Fibroblast of the conjunctiva (primary cell): ENCODE data around the gene KRTAP5-3.
A peak's percentile ranks its signal among the peaks of the same experiment; 100 is the strongest.
"Not testable (repeated sequence)": the region's sequence is repeated elsewhere in the genome, so short reads cannot be mapped to it uniquely, and the experiment has no call there.

Experiments
- DNase-seq: peaks from one replicate; pipeline ENCODE4 v3.0.0-alpha.2; 2010; ENCODE audit warnings: low read depth

The KRTAP5-3 gene

DNA sequence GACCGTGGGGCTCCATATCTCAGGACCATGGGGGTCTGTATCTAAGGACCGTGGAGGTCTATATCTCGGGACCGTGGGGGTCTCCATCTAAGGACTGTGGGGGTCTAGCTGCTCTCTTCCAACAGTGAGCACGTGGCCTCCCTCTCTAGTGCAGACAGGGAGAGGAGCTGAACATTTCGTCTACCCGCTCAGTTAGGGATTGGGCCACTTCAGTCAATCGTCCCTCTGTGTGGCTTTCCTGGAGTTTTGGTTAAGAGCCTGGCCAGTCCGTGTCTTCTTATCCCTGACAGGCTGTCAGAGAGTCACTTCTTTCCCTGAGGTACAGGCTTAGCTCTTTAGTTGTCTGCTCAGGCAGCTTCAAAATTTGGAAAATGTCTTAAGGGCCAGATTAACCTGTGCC, 26.3 kb downstream of the KRTAP5-3 start:
- no peak for DNase-seq

DNA sequence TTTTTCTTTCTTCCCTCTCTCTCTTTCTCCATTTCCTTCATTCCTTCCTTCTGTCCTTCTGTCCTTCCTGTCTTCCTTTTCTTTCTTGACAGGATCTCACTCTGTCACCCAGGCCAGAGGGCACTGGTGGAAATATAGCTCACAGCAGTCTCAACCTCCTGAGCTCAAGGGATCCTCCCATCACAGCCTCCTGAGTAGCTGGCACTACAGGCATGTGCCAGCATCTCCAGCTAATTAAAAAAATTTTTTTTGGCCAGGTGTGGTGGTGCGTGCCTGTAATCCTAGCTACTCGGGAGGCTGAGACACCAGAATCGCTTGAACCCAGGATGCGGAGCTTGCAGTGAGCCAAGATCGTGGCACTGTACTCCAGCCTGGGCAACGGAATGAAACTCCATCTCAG, 31.4 kb downstream of the KRTAP5-3 start:
- DNase-seq = no peak

DNA sequence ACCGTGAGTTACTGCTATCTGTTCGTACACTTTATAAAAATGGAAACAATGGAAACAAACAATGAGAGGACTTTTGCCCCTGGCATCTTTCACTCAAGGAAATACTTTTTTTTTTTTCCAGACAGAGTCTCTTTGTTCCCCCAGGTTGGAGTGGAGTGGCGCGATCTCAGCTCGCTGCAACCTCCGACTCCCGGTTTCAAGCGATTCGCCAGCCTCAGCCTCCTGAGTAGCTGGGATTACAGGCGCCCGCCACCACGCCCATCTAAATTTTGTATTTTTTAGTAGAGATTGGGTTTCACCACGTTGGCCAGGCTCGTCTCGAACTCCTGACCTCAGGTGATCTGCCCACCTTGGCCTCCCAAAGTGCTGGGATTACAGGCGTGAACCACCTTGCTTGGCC, 32.5 kb downstream of the KRTAP5-3 start:
- DNase-seq = not testable (repeated sequence)

DNA sequence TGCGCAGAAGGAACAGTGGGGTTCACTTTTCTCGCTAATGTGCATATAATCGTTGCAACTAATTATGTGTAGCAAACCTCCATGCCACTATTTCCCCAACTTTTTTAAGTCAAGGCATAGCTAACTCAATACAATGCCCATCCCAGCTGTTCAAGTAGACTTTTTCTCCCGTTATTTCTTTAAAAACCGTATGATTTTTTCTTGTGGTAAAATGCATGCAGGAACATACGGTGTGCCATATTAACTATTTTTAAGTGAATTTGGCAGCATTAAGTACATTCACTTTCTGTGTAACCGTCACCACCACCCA, 33.4 kb downstream of the KRTAP5-3 start:
- DNase-seq = no peak

DNA sequence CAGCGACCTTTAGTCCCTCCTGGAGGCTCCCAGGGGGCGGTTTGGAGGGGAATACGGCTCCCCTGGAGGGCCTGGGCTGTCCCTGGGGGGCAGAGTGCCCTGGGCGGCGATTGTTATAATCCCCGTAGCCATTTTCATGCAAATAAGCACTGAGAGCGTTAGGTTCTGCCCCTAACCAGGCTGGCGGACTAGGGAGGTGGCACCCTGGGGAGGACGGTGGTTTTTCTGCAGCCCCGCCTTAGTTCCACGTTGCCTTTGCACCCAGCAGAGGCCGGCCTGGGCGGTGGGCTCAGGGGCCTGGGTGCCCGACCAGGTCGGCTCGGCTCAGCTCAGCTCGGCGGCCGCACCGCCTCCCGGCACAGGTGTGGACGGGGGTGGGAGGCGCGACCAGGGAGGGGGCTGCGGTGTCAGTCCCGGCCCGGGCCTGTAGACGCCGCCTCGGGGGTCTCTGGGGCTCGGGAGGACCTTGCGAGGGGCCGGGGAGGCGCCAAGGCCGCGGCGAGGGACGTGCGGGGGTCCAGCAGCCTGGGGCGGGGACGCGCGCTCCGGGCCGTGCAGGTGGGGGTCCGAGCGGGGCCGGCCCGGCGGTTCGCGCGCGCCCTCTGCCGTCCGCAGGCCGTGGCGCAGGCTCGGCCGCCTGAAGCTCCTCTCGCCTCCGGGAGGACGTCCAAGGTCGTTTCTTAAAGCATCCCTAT, 33.9 kb downstream of the KRTAP5-3 start:
- no peak for DNase-seq

DNA sequence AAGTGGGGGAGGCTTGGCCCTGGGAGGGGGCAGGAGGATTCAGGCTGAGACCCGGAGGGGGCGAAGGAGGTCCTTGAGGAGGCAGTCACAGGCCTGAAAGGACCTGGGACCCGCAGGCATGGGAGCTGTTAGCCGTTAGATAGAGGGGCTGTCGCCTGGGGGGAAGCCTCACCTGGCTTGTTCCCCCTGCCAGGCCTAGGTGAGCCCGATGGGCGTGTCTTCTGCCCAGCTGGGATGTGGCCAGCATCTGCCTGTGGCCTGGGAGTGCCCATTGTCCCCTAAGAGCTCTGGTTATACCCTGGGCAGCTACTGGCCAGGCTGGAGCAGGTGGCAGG, 34.4 kb downstream of the KRTAP5-3 start:
- DNase-seq = no peak

DNA sequence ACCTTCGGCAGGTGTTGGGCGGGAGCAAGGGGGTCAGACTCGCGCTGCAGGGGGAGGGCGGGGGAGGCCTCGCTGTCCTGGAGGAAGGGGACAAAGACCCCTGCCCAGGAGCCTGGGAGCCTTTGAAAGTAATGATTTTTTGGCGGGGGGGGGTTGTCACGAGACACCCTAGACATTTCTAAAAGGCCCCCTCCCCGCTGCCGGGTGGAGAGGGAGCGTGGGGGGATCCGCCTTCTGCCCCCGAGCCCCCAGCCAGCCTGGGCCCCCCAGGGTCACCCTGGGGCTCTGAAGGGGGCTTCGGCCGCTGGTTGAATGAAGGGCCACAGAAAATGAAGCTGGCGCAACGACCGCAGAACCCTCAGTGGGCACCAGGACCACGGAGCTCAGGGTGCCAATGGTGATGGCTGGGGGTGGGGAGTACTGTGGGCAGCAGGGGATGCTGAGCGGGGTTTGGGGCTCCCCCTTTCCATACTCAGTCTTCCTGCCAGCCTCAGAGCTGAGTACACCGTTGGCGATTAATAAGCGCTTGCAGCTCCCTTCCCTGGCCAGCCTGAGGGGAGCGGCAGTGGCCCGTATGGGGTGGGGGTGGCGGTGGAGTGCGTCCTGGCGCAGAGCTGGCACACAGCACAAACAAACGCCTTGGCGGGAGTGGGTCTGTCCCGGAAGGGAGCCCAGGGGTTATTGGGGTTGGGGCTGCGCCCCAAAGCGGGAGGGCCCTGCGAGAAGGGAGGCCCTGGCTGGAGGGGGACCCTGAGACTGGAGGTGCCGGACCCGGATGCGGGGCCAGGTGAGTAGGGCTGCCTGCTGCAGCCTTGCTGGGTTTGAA, 35.0 kb downstream of the KRTAP5-3 start:
- DNase-seq = no peak

DNA sequence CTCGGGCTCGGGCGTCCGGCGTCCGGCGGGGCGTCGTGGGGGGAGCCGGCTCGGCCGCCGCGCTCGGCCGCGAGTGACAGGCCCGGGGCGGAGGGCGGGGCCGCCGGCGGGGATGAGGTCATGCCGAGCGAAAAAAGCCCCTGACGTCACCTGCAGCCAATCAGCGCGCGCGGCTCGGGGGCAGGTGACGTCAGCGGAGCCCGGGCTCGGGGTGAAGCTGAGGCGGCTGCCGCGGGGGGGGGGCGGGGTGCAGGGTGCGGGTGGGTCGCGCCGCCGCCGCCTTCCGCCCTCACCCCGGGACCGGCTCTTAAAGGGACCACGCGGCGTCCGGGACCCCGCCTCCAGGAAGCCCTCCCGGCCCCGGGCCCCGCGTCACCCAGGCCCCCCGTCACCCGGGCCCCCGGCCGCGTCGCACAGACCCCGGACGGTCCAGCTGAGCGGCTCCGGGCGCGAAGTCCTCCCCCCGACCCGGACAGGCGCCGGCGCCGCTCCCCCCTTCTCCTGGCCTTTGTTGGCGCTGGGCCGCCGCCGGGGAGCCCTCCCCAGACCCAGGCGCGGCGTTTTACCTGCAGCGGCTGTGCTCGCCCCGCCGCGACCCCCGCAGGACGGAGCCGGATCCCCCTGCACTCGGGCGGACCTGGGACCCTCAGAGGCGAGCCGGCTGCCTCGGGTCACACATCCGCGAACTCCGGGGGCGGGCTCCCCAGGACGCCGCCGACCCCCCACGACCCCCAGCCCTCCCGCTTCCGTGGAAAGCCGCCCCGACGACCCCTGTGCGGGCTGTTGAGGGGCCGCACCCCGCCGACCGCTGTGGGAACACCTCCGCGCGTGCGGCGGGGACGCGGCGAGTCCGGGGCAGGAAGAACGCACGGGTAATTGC, 35.8 kb downstream of the KRTAP5-3 start, which contains the start of gene DUSP8:
Gene DUSP8 (minus strand): TSS at position 75 of the 880 bp plus-strand sequence. CDS start 6,445 bp downstream, outside the sequence.
- DNase-seq = peak; percentile 40

DNA sequence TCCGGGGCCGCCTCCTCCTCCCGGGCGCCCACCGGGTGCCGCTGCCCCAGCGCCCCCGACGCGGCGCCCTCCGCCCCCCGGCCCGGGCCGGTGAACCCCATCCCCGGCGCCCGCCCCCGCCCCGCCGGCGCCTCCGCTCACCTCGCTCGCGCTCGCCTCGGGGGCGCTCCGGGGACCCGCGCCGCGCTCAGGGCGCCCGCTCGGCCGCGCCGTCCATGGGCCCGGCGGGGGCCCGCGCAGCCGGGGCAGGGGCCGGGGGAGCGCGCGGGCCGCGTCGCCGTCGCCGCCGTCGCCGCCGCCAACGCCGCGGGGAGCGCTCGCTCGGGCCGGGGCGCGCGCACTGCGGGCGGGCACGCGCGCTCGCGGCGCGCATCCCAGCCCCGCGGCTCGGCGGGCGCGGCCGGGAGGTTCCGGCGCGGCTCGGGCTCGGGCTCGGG, 36.5 kb downstream of the KRTAP5-3 start:
- no peak for DNase-seq

DNA sequence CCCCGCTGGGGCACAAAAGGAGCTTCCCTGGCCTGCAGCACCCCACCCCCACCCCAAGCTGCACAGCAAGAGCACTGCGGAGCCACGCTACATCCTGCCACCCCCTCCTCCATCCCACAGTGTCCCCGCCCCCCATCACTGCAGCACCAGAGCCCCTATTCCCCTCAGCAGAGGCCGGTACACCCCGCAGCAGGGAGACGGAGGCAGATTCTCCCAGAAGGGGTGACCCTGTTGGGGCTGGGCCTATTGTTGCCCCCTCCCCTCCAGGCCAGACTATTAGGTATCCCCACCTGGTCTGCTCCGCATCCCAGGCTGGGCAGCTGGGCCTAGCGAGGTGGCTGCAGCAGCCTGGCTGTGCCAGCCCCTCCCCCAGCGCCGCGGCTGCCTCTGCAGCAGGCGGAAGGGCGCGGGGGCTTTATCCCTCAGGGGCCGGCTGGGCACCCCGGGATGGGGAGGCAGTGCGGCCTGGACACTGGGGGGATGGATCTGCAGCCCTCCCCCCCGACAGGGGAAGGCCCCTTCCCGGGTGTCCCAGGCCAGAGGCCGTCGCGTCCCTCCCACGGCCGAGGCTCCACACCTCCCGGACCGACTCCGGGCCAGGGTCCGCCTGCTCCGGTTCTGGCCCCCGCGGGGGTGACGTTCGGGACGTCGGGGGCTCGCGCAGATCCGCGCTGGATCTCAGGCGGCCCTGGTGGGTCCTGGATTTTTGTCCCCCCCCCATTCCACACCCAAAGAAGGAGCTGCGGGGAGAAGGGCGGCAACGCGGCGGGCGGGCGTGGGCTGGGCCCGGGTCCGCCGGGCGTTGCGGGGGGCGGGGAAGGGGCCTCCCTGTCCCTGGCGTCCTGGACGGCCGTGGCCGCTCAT, 37.1 kb downstream of the KRTAP5-3 start:
- DNase-seq = no peak

DNA sequence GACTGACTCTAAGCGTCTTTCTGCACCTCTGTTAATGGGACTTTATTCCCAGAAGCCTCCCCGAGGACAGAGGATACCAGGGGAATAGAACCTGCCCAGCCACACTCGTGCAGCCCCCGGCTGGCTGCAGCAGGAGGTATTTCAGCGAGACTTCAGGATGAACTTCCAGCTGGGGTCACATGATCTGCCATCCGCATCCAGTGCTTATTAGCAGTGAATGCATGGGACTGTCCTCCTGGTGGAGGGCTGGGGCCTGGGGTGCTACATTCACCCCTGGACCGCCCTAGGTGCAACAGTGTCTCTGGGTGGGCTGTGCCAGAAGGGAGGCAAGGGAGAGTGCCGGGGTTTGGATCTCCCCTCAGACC, 37.8 kb downstream of the KRTAP5-3 start:
- no peak for DNase-seq

DNA sequence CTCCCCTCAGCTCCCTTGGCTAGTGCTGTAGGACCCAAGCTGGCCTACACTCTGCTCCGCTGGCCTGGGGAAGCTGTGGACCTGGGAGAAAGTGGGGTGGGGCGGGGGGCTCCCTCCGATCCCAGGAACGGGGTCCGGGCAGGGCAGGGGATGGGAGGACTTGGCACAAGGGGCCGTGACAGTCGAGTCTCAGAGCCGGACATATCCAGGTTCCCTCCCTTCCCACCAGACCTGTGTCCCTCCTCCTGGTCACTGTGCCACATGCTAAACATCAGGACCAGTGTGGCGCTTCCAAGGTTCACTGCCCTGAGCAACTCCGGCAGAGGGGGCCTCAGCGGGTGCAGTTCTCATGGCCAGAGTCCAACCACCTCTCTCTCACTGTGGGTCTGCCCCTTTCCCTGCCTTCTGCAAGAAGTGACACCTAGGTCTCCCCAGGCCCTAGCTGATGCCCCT, 38.2 kb downstream of the KRTAP5-3 start:
- DNase-seq = no peak

DNA sequence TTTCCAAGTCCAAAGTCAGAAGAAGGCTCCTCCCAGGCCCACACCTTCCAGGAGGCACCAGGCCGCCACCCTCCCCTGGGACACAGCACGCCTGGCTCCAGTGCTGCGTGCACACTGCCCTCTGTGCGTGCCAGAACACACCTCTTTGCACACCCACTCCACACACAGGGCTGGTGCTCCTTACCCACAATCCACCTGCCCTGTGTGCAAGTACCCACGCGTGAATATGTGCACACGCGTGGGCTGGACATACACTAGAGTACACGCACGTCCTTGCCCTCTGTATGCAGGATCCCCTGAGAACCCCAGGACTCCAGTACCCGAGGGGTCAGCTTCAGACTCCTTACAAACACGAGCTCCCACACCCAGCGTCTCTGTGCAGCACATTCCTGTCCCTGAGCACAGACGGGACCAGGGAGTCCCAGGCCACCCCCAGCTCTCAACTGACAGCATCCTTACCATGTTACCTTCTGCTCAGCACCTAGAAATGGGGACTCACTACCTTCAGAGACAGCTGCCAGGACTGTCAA, 38.9 kb downstream of the KRTAP5-3 start:
- DNase-seq = no peak

DNA sequence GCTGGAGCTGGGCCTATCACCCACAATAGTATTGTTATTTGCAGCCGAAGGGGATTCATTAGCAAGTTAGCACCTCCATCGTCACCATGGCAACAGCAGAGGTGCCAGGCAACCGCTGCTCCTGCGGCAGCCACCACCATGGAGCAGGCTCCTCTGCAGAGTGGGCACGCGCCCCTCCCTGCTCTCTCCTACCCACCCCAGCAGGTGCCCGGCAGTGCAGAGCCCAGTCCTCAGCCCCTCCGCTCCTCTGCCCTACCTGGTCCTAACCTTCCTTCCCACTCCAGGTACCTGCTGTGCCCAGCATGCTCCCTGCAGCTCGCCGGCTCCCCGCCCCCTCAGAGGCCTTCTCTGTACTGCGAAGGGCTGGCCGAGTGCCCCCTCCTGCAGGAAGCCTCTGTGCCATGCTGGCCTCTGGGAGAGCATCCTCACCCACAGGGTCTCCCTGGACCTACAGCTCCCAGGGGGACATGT, 39.8 kb downstream of the KRTAP5-3 start:
- no peak for DNase-seq

DNA sequence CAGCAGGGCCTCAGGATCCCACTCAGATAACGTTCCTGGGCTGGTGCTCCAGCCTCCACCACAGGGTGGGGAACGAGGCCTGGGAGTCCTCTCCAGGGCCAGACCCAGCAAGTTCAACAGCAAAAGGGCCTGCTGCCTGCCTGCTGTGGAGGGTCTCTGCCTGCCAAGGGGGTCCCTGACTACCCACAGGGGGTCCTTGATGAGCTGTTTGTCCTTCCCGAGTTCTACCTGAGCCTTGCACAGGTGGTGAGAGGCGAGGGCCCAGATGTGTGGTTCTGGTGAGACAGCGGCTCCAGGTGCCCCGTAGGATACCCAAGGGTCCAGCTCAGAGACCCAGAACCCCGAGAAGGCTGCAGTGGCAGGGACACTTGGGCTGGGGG, 40.6 kb downstream of the KRTAP5-3 start:
- DNase-seq = no peak

DNA sequence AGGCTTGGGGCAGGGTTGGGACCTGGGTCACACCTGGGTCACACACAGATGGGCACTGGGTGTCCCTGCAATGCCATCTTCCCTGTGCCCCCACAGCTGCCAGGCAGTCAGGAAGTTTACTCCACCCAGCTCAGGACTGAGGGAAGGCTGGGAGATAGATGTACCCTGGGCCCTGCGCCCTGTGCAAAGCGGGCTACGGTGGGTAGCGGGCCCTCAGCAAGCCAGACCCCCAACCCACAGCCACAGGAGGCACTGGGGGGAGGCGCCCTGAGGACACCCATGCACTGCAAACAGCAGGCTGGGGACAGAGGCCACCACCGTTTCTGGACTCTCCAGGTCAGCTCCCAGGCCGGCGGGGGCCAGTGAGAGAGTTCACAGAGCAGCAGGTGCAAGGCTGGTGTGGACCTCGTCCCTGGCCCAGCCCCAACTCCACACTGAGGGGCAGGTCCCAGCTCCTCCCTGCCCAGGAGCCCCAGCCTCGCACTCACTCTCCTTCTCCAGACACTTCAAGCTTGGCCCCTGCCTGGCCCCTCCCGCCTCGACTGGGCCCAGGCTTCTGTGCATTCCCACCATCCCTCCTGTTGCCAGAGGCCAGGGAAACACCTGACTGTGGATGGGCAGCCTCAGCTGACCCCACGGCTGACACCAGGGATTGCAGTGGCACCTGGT, 41.1 kb downstream of the KRTAP5-3 start:
- no peak for DNase-seq

DNA sequence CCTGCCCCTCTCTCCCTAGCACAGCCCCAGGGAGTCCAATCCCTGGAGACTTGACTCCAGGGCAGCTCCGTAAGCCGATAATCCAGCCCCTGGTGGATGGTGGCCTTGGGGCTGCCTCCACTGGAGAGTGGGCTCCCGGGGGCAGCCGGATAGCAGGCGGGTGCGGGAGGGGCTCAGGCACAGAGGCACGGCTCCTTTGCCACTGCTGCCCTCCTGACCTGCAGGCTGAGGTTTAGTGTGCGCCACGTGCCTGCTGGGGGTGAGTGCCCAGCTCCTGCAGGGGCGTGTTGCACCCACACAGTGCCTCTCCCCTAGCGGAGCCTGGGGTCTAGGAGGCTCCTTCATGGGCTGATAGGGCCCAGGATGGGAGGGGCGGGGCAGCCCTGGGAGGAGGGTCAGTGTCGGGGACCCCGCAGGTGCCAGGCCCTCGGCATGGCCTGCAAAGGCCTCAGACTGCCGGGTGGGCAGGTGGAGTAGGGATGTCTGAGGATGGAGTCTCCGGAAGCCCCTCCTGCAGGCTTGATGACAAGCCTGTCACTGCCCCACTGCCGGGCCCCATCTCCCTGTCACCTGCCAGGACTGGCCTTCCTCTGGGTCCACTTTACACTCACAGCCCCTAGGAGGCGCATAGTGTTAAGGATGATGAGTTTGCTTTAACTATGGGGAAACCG, 41.7 kb downstream of the KRTAP5-3 start:
- DNase-seq = no peak

DNA sequence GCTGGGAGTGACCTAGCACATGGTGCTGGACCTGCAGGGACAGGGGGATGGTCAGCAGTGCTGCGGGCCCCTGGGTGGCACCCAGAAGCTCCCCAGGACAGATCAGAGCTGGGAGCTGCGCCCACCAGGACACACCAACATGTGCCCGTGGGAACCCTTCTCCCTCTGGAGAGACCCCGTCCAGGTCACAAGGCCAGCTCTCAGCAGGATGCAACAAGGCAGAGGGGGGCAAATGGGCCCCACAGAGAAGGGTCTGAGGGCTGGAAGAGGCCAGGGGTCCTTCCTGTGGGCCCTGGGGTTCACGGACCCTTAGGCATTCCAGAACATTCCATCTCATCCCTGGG, 42.4 kb downstream of the KRTAP5-3 start:
- DNase-seq = no peak

DNA sequence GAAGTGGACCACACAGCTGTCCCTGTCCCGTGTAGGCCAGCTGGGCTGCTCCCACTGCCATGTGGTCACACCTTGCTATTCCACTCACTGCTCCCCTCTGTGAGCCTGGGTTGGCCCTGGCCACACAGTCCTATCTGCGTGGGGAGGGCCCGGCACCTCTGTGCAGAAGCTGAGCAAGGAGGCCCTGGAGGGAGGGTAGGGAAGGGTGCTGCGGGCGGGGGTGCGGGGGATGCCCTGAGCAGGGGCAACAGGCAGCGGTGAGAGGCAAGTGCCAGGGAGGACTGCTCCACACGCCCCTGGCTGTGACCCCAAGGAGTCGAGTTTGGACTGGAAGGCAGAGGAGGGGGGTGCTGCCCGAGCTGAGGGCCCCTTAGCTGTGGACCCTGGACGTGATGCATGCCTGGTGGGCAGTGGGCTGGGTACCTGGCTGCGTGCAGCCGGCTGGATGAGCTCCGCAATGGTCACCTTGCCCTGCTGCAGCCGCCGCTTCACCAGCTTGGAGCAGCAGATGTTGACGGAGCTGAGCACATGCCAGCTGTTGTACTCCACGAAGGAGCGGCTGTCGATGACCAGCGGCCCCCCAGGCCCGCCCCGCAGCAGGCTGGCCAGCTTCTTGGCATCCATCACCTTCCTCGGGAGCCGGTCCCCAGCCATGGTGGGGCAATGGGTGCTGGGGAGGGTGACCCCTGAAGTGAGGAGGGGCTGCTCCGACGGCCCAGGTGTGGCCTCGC, 42.9 kb downstream of the KRTAP5-3 start:
- DNase-seq = no peak
